Measurements from ENCODE around the gene TET3. TPM values are rescaled to one million over a fixed set of nuclear protein-coding genes. Genes with fewer than 3 reads are reported as not detected.
A peak's percentile ranks its signal among the peaks of the same experiment; 100 is the strongest.

TET3 gene
- total and polyA plus RNA-seq, 9 of the 15 experiments (the other 6 are each of a cell fraction or from before 2014, with no cell fraction given) = 0.35 to 16.3 (median 5.5) TPM

DNA sequence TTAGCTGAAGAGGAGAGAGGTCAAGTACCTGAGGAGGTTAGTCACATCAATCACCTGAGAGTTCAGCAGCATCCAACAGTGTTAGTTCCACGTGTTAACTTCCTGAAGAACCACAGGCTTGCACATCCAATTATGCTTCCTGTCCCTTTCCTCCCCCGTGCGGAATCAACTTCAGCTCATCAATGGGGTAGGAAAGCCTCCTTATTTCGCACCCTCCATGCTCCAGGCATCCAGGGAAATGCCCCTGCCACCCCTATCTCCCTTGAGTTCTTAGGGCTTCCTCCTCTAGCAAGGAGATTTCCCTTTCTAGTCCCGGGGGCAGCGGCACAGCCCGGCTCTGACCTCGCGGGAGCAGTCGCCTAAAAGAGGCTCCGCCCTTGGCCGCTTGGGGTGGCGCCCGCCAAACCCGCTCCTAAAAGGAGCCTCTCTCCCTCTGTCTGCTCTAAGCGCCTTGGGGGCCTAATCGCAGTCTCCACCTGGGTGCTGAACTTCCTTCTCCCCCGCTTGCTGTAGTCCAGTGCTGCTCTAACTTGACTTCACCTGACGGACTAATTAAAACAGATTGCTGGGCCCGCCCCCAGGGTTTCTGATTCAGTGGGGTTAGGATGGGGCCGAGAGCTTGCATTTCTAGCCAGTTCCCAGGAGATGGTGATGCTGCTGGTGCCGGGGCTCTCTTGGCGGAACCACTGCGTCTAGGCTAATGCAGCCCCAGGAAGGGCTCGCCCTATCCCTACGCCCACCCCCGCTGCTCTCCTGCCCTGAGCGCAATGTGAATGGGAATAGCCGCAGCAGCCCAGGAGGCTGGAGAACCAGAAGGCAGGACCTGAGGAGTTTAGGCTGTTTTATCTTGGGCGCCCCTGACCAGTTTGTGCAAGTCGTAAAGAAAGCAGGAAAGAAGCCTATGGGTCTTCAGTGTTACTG is 3.4 kb upstream of the TET3 start (continued):
- no peak for TF ChIP-seq ZNF12 (CRISPR knock-in tag; IDR thresholded peaks at IDR 0.05)
- TF ChIP-seq FOXK2 (conservative IDR thresholded peaks at IDR 0.05 in 1 of 2, IDR thresholded peaks at IDR 0.05 in 1 of 2; ENCODE audit: low read depth in 2 of 2) = no peak
- TF ChIP-seq ZNF655 (CRISPR knock-in tag; IDR thresholded peaks at IDR 0.05) = no peak
- peak; percentile 5 for TF ChIP-seq MEIS2 (IDR thresholded peaks at IDR 0.05; ENCODE audit: partially characterized antibody)
- TF ChIP-seq ZNF778 (CRISPR knock-in tag; IDR thresholded peaks at IDR 0.05) = no peak
- TF ChIP-seq THRB (CRISPR knock-in tag; conservative IDR thresholded peaks at IDR 0.05) = no peak
- TF ChIP-seq HDAC3 (IDR thresholded peaks at IDR 0.05; ENCODE audit: borderline replicate concordance, partially characterized antibody) = peak; percentile 70
- TF ChIP-seq CHD2 (IDR thresholded peaks at IDR 0.05; ENCODE audit: low read depth, low read length) = peak; percentile 77
- TF ChIP-seq ZEB2 (IDR thresholded peaks at IDR 0.05) = peak; percentile 44; the same call in 1 of the 2 replicates
- 0 out of 2 replicates have a peak, but pooled peaks have one; percentile 31 for TF ChIP-seq NFXL1 (CRISPR knock-in tag; IDR thresholded peaks at IDR 0.05)
- TF ChIP-seq ZNF274 (IDR thresholded peaks at IDR 0.05; ENCODE audit: borderline replicate concordance, low read depth, low read length) = no peak
- TF ChIP-seq PHB (CRISPR knock-in tag; IDR thresholded peaks at IDR 0.05) = no peak
- TF ChIP-seq ETV6 (IDR thresholded peaks at IDR 0.05; ENCODE audit: borderline replicate concordance in 1 of 2, low read depth in 2 of 2, low read length in 1 of 2) = peak in 1 of 2 experiments; percentile 50; a peak in 1 of 4 replicates
- no peak for TF ChIP-seq ETV6 (CRISPR knock-in tag; IDR thresholded peaks at IDR 0.05; ENCODE audit: borderline replicate concordance)
- TF ChIP-seq CBFA2T3 (IDR thresholded peaks at IDR 0.05) = peak; percentile 89
- peak; percentile 78; the same call in 1 of the 2 replicates for TF ChIP-seq L3MBTL2 (IDR thresholded peaks at IDR 0.05)
- TF ChIP-seq XRCC4 (IDR thresholded peaks at IDR 0.05; ENCODE audit: extremely low read depth, insufficient read depth, insufficient read length) = no peak
- peak; percentile 72 for TF ChIP-seq EGR1 (conservative IDR thresholded peaks at IDR 0.05)
- TF ChIP-seq ETV5 (CRISPR knock-in tag; IDR thresholded peaks at IDR 0.05; ENCODE audit: low read depth) = no peak; the same call in 1 of the 2 replicates
- TF ChIP-seq ETV1 (tag; conservative IDR thresholded peaks at IDR 0.05; ENCODE audit: low read depth) = peak; percentile 39; the same call in 1 of the 2 replicates
- no peak for TF ChIP-seq NFE2 (IDR thresholded peaks at IDR 0.05; ENCODE audit: low read depth)
- no peak for TF ChIP-seq ZBTB8A (IDR thresholded peaks at IDR 0.05; ENCODE audit: partially characterized antibody)
- peak; percentile 48; the same call in 1 of the 2 replicates for TF ChIP-seq EP300 (IDR thresholded peaks at IDR 0.05; ENCODE audit: low read length)
- TF ChIP-seq POLR2G (IDR thresholded peaks at IDR 0.05; ENCODE audit: low read depth, low read length) = peak; percentile 77
- no peak for TF ChIP-seq SMARCB1 (IDR thresholded peaks at IDR 0.05; ENCODE audit: insufficient read length, low read depth)
- TF ChIP-seq RCOR1 (IDR thresholded peaks at IDR 0.05; ENCODE audit: borderline replicate concordance in 1 of 2, low read depth in 2 of 2, low read length in 2 of 2) = peak; percentile 75 to 80; a peak in 3 of 4 replicates
- no peak for TF ChIP-seq CBX1 (IDR thresholded peaks at IDR 0.05; ENCODE audit: low read depth)
- peak; percentile 12; the same call in 1 of the 2 replicates for TF ChIP-seq ESRRA (IDR thresholded peaks at IDR 0.05; ENCODE audit: borderline replicate concordance, low read depth)

Measured in K562 (cell line).